NCI-H226 (cell line): ENCODE measurements around the gene RBM7.

Source experiments
- DNase-seq: peaks from one replicate; pipeline ENCODE4 v3.0.0-alpha.2; 2015

RBM7 gene

DNA sequence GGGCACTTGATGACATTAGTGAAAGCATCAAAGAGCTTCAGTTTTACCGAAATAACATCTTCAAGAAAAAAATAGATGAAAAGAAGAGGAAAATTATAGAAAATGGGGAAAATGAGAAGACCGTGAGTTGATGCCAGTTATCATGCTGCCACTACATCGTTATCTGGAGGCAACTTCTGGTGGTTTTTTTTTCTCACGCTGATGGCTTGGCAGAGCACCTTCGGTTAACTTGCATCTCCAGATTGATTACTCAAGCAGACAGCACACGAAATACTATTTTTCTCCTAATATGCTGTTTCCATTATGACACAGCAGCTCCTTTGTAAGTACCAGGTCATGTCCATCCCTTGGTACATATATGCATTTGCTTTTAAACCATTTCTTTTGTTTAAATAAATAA lies 49.4 kb downstream of the RBM7 start:
- no peak for DNase-seq

DNA sequence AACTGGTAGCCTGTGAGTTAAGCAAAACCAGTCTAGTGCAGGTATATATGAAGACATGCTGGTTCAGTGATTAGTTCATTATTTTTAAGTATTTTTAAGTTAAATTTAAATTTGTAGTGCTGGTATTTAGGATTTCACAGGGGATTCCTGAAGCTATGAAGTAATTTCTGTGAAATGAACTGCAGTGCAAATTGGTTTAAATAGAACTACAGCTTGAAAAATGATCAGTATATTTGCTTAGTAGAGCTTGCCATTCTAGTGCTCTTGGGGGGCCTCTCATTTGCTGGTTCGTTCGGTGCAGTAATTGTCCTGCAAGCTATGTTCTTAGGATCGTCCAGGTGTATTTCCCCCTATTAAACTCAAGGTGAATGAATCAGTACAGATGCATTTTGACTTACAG lies 51.9 kb downstream of the RBM7 start:
- DNase-seq, result no peak
